ENCODE data around the gene GRAP.
"Not testable (repeated sequence)": the region's sequence is repeated elsewhere in the genome, so short reads cannot be mapped to it uniquely, and the experiment has no call there.

Gene GRAP

DNA sequence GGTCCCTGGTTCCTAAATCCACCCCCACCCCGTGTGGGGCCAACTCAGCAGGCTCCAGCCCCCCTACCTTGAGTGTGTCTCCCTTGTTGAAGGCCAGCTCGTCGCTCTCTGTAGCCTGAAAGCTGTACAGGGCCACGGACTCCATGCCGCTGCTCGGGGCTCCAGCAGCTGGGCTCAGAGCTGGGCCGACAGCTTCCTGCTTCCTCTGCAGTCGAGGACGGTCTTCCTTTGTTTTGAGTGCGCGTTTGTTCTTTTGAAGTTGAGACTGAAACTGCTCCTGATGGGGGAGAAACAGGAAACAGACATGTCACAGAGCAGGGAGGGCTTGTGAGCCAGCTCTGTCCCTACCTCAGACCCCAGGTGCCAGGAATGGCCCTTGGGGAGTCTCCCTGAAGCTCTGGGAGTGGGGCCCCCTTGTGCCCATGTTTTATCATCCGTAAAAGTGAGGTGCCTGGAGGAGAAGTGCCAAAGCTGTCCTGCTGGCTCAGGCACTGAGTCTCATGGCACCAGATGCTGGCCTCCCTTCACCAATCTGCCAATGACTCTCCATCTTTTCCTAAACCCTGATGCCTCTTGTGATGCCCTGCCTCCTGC lies at the start of gene GRAP:
GRAP (minus strand) TSS at position 176 of the 594 bp plus-strand sequence; CDS start at position 145, 31 bp downstream.
- H3K4me3 ChIP-seq (replicated peaks; ENCODE audit: low read depth, low read length); DNase-seq (ENCODE audit: low read depth): not testable (repeated sequence)

DNA sequence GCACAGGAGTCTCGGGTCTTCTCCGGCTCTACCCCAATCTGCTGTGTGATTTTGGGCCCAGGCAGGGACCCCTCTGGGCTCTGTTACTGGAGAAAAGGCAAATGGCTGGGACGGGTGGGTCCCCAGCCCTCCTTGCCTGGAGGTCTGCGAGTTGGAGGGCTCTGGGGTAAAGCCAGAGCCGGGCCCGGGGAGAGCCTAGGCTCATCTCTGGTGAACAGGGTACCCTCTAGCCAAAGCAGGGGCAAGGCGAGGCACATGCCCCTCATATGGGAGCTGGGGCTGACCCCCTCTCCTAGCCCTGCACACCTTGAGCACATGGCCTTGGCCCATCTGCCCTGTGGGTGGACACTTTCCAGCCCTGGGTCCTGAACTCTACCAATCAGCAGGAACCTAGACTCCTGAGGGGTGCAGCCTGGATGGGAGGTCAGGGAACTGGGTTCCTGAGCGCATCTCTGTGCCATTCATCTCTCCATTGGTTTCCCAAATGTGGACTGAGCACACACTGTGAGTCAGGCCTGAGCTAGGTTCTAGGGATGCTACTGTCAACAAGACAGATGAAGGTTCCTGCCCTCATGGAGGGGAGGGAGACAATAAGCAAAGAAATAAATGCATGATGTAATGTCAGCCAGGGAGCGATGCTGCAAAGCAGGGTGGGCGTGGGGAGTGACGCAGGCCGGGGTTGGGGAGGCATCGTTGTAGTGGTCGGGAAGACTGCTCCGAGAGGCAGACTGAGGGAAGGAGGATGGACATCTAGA lies 47.1 kb upstream of the GRAP start:
- DNase-seq (ENCODE audit: low read depth); H3K4me3 ChIP-seq (replicated peaks; ENCODE audit: low read depth, low read length): not testable (repeated sequence)

DNA sequence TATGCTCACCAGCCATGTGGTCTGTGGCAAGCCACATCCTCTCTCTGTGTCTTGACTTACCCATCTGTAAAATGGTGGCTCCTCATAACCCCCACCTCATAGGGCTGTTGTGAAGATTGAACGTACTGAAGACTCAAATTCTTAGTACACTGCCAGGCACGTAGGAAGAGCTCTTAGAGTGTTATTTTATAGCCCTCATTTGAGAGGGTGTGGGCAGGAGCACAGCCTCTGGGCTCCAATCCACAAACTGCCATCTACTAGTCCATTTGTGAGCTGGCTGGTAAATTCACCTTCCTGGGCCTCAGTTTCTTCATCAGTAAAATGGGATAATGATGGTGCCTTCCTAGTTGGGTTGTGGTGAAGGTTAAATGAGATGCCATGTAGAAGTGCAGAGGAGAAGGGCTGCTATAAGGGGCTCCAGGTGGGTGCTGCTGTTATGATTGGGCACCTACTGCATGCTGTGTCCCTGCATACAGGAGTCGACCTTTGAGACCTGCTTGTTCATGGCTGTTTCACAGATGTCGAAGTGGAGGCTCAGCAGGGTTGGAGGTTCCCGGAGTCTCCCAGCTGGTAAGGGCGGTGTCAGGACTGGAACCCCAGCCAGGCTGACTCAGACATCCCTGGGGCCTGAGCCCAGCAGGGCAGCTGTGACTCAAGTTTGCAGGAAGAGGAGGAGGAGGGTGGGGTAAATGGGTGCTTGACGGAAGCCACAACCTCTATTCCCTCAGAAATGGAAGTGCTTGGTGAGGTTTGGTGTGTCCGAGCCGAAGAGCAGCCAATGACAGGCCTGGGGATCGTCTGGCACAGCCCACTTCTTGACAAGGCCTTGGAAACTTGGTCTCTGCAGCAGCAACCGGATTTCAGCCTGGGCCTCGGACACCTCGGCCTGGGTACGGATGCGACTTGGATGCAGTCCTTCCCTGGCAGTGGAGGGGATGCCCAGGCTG lies 46.3 kb upstream of the GRAP start:
- H3K4me3 ChIP-seq (replicated peaks; ENCODE audit: low read depth, low read length); DNase-seq (ENCODE audit: low read depth): not testable (repeated sequence)

DNA sequence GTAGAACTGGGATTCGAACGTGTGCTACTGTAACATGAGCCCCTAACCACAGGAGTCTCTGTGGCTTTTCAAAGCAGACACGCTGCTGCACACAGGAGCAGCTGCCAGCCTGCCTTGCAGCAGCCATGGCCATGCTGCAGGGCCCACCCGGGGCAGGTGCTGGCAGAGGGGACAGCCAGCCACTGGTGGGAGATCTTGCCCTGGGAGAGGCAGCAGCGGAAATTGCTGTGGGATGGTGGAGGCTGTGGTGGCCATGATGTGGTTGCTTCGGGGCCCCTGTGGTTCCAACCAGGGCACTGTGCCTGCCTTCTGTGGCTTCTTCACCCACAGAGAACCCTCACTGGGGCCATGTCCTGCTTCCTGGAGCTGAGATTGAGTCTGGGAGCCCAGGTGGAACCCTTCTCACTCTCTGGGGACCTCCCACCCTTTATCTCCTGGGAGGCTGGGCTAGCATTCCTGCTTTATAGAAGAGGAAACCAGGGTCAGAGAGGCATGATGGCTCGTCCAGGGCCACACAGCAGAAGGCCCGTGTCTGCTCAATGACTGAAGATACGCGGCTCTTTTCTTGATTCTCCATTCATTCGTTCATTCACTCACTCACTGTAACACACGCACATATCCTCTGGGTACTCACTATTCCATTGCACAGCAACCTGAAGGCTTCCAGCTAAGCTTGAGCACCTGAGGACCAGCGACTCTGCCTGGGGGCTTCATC lies 43.5 kb upstream of the GRAP start:
- H3K4me3 ChIP-seq (replicated peaks; ENCODE audit: low read depth, low read length); DNase-seq (ENCODE audit: low read depth): not testable (repeated sequence)

DNA sequence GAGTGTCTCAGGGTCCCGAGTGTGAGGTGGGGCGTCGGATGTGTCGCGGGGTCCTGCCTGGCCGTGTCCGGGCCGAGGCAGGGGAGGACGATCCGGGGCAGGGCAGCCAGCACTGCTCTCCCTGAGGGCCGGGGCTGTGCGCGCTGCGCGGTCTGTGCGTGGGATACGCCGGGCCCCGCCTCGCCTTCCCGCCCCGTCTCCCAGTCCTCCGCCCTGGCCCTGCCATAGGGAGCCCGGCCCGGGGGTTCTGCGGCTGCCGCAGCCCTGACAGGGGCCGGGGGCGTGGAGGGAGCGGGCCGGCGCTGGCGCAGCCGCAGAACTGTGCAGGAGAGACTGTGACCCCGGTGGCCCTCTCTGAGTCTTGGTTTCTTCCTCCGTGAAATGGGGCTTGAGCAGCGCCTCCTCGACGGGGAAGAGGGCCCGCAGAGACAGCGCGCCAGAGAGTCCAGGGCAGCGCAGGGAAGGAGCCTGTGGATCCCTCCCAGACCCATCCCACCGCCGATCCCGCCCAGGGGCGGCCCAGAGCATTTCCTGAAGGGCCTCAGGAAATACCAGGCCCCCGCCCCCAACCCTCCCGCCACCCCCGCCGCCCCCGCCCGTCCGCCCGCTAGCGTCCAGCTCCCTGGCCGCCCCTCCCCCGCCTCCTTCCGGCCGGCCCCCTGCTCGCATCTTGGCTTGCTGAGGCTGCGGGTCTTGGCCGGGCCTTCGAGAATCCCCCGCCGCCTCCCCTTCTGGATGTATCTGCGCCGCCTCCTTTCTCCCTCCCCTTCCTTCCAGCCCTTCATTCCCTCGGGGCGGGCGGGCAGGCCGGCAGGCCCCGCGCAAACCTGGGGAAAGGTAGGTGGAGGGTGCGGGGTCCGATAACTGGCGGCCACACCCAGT lies 42.3 kb upstream of the GRAP start:
- H3K4me3 ChIP-seq (replicated peaks; ENCODE audit: low read depth, low read length); DNase-seq (ENCODE audit: low read depth): not testable (repeated sequence)

DNA sequence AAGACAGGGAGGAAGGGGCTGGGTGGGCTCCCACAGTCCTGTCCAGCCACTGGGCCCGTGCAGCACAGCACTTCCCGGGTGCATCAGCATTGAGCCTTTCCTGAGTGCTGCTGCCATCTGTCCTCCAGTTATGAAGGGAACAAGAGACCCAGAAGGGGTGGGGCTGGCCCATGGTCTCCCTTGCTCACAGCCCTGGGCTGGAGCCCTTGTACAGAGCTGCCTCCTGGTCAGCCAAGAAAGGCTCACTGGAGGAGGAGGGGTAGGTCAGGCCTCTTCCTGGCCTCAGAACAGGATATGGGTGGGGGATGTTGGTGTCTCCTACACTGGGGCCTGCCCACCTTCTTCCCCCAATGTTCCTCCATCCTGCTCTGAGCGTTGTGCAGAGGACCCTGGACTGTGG lies 30.6 kb upstream of the GRAP start:
- not testable (repeated sequence) for H3K4me3 ChIP-seq (replicated peaks; ENCODE audit: low read depth, low read length); DNase-seq (ENCODE audit: low read depth)

DNA sequence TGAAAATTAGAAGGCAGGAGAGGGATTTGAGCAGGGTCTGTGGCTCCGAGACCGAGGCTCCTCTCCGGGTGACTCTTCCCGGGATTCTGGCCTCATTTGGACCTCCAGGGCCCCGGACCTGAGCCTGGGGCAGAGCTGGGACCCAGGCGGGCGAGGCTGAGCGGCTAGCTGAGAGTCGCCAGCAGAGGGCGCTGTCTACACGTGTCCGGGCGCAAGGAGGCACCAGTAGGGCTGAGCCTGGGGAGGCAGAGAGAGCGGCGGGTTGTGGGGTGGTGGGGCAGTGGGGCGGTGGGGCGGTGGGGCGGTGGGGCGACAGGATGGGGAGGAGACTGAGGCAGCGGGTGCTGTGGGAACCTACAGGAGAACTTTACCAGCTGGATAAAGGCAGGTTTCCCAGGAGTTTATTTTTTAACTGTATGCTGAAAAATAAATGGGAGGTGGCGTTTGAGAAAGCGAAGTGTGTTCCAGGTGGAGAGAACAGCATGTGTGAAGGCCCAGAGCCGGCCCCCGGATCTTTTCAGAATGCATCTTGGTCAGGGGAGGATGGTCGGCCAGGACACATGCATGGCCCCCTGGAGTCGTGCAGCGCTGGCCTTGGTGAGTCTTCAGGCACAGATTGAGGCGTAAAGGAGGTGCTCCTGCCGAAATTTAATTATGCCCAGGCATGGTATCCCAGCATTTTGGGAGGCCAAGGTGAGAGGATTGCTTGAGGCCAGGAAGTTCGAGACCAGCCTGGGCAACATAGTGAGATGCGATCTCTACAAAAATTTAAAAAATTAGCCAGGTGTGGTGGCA lies 29.8 kb upstream of the GRAP start:
- not testable (repeated sequence) for H3K4me3 ChIP-seq (replicated peaks; ENCODE audit: low read depth, low read length); DNase-seq (ENCODE audit: low read depth)

DNA sequence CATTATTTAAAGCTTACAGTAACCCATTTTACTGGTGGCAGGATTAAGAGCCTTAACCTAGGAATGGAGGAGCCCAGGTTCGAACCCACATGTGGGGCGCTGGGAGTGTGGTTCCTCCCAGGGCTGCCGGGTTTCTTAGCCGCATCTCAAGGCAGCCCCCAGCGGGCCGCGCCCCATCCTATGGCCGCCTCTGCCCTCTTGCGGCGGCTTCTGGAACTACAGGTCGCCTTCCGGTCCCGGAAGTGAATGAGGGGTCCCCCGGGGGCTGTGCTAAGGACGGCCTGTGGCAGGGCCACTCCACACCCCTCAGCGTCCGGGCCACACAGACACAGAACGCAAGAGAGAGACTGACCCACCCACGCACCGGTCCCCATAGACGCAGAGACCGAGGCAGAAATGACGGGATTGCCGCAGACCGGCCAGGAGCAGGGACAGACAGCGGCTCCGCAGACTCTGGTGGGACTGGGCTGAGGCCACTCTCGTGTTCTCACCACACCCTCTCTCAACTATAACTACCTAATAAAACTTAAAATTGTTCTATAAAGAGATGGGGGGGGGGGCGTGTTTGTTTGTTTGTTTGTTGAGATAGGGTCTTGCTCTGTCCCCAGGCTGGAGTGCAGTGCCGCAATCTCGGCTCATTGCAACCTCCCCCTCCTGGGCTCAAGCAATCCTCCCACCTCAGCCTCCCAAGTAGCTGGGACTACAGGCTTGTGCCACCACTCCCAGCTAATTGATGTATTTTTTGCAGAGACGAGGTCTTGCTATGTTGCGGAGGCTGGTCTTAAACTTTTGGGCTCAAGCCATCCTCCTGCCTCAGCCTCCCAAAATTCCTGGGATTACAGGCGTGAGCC lies 23.8 kb upstream of the GRAP start:
- DNase-seq (ENCODE audit: low read depth), result not testable (repeated sequence)

DNA sequence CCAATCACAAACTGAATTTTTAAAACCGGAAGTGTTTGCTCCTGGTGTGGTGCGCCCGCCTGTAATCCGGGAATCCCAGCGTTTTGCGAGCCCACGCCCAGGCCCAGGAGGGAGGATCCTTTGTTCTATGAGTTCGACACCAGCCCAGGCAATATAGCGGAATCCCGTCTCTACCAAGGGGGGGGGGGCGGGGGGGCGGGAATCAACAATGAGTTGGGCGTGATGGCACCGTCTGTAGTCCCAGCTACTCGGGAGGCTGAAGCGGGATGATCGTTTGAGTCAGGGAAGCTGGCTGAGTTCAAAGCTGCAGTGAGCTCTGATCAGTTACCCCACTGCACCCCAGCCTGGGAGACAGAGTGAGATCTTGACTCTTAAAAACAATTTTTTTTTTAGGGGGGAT lies 17.6 kb upstream of the GRAP start:
- H3K4me3 ChIP-seq (replicated peaks; ENCODE audit: low read depth, low read length); DNase-seq (ENCODE audit: low read depth): not testable (repeated sequence)

More for the DNA sequence above, 23.8 kb upstream of the GRAP start:
- not testable (repeated sequence) for H3K4me3 ChIP-seq (replicated peaks; ENCODE audit: low read depth, low read length)

DNA sequence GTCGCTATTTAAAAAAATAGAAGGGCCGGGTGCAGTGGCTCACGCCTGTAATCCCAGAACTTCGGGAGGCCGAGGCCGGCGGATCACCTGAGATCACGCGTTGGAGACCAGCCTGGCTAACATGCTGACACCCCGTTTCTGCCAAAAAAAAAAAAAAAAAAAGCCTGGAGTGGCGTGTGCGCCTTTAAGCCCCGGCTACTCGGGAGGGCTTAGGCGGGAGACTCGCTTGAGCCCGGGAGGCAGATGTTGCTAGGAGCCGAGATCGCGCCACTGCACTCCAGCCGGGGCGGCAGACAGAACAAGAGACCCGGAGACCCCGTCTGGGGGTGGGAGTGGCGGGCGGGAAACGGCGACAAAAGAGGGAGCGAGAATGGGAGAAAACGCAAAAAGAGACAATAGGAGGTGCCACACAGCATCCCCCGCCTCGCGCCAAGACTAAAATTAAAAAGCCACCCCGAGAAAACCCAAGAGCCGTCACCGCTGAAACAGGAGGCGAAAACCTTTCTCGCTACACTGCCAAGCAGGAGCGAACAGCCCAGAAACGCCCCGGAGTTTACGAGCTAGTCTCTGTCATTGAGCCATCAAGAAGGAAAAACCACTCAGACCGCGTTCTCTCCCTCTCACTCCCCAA lies 16.7 kb upstream of the GRAP start:
- not testable (repeated sequence) for DNase-seq (ENCODE audit: low read depth); H3K4me3 ChIP-seq (replicated peaks; ENCODE audit: low read depth, low read length)

DNA sequence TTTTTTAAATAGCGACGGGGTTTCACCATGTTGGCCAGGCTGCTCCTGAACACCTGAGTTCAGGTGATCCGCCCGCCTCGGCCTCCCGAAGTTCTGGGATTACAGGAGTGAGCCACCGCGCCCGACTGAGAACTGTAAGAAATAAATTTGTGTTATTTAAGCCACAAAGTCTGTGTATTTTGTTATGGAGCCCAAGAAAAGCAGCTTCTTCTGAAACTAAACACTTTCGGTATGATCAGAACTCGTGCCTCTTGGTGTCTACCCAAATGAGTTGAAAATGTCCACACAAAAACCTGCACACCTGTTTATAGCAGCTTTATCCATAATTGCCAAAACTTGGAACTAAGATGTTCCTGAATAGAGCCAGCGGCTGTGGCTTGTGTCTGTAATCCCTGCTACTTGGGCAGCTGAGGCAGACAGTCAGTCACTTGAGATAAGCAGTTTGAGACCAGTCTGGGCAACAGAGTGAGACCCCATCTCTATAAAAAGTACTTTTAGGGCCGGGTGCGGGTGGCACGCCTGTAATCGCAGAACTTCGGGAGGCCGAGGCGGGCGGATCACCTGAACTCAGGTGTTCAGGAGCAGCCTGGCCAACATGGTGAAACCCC lies 16.1 kb upstream of the GRAP start:
- DNase-seq (ENCODE audit: low read depth), result not testable (repeated sequence)

DNA sequence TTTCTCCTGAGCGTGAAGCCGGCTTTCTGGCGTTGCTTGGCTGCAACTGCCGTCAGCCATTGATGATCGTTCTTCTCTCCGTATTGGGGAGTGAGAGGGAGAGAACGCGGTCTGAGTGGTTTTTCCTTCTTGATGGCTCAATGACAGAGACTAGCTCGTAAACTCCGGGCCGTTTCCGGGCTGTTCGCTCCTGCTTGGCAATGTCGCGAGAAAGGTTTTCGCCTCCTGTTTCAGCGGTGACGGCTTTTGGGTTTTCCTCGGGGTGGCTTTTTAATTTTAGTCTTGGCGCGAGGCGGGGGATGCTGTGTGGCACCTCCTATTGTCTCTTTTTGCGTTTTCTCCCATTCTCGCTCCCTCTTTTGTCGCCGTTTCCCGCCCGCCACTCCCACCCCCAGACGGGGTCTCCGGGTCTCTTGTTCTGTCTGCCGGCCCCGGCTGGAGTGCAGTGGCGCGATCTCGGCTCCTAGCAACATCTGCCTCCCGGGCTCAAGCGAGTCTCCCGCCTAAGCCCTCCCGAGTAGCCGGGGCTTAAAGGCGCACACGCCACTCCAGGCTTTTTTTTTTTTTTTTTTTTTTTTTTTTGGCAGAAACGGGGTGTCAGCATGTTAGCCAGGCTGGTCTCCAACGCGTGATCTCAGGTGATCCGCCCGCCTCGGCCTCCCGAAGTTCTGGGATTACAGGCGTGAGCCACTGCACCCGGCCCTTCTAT lies 15.4 kb upstream of the GRAP start:
- H3K4me3 ChIP-seq (replicated peaks; ENCODE audit: low read depth, low read length); DNase-seq (ENCODE audit: low read depth): not testable (repeated sequence)

More for the DNA sequence above, 16.1 kb upstream of the GRAP start:
- not testable (repeated sequence) for H3K4me3 ChIP-seq (replicated peaks; ENCODE audit: low read depth, low read length)

DNA sequence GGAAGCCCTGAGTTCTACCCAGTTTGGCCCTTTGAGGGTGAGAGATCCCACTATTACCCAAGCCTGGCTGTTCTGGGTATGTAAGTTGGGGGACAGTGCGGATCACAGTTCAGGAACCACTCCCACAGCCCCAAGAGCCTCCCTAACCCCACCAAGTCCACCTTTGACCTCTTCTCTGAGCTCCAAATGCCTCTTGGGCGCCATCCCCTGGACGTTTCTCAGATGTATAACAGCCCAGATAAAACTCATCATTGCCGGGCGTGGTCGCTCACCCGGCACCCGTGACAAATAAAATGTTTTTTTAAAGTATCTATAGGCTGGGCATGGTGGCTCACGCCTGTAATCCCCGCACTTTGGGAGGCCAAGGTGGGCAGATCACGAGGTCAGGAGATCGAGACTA lies 8.7 kb upstream of the GRAP start:
- H3K4me3 ChIP-seq (replicated peaks; ENCODE audit: low read depth, low read length); DNase-seq (ENCODE audit: low read depth): not testable (repeated sequence)

DNA sequence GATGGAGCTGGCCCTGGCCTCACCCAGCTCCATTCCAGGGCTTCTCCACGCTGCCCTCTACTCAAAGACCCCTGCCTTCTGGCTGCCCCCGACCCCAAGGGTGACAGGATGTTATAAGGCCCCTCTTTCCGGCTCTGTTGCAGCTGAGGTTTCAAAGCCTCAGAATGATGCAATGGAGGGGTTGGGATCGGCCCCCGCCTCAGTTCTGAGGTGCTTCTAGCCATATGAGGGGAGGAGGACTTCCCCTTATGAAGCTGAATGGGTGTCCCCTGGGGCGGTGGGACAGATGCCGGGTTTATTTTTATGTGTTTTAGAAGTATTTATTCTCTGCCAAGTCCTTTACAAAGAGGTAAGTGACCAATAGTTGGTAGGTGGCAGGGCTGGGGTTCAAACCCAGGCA lies 2.1 kb upstream of the GRAP start:
- DNase-seq (ENCODE audit: low read depth), result not testable (repeated sequence)

DNA sequence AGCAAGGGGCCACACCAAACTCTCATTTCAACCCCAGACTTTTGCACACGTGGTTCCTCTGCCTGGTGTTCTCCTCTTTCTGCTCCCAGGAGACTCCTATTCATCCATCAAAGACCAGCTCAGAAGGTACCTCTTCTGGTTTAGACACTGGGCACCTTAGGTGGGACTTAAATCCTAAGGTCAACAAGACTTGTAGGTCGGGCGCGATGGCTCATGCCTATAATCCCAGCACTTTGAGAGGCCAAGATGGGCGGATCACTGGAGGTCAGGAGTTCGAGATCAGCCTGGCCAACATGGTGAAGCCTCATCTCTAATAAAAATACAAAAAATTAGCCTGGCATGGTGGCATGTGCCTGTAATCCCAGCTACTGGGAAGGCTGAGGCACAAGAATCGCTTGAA lies 753 bp upstream of the GRAP start:
- DNase-seq (ENCODE audit: low read depth); H3K4me3 ChIP-seq (replicated peaks; ENCODE audit: low read depth, low read length): not testable (repeated sequence)

More for the DNA sequence above, 2.1 kb upstream of the GRAP start:
- H3K4me3 ChIP-seq (replicated peaks; ENCODE audit: low read depth, low read length), result not testable (repeated sequence)

All from fibroblast of pulmonary artery (primary cell).